Vagina (tissue), 2 donors: Measurements from ENCODE around the gene E2F8.

ENCODE experiments used
- POLR2AphosphoS5 ChIP-seq, 2 donors: sonication (generic); formaldehyde crosslinking; IDR thresholded peaks; one replicate each; pipeline ENCODE4 v1.9.0; 2017; ENCODE audit warnings: antibody characterized with exemption in 2 of 2, mild to moderate bottlenecking in 2 of 2, low read depth in 1 of 2; ENCODE audit not compliant: insufficient read depth in 1 of 2
- TF ChIP-seq, protein P1 (sequence below), 3 experiments: fragments of 450-650 bp in 2 of 3; fragments of 200-600 bp in 1 of 3; sonication (generic) in 1 of 3; IDR thresholded peaks; one replicate each; pipeline ENCODE4 v1.5.1; 2017 to 2019; ENCODE audit warnings: antibody characterized with exemption in 3 of 3, mild to moderate bottlenecking in 2 of 3, moderate library complexity in 2 of 3

DNA sequence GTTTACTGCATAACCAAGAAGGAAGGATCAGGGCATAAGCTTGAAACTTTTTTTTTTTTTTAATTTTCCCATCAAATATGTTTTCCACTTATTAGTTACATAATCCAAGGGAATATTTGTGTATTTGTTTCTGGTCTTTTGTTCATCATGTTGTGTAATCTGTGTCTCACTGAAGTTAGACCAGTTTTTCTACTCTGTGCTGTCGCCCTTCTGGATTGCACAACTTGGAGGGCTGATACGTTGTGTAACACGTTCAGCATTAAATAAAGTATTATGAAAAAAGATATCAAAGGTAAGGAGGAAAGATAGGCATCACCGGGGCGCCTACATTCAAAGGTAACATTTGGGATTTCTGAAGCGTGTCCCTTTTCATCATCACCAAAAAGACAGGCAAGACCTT is 3.3 kb upstream of the E2F8 start:
- peak in 1 of 2 donors; percentile 61 for TF ChIP-seq POLR2AphosphoS5 (IDR thresholded peaks at IDR 0.05; ENCODE audit: insufficient read depth in 1 of 2, low read depth in 1 of 2)
- TF ChIP-seq, protein P1, sequence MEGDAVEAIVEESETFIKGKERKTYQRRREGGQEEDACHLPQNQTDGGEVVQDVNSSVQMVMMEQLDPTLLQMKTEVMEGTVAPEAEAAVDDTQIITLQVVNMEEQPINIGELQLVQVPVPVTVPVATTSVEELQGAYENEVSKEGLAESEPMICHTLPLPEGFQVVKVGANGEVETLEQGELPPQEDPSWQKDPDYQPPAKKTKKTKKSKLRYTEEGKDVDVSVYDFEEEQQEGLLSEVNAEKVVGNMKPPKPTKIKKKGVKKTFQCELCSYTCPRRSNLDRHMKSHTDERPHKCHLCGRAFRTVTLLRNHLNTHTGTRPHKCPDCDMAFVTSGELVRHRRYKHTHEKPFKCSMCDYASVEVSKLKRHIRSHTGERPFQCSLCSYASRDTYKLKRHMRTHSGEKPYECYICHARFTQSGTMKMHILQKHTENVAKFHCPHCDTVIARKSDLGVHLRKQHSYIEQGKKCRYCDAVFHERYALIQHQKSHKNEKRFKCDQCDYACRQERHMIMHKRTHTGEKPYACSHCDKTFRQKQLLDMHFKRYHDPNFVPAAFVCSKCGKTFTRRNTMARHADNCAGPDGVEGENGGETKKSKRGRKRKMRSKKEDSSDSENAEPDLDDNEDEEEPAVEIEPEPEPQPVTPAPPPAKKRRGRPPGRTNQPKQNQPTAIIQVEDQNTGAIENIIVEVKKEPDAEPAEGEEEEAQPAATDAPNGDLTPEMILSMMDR (IDR thresholded peaks at IDR 0.05), result no peak
